Transverse colon (tissue), 4 donors: ENCODE data around the gene KAT6B.

ENCODE experiments used
- CTCF ChIP-seq, 5 experiments: fragments of 200-600 bp in 3 of 5; fragments of 450-650 bp in 2 of 5; sonication (generic) in 3 of 5; IDR thresholded peaks; 1 replicate in 2 of 5; 2 replicates in 3 of 5; pipeline ENCODE4 v1.5.1; 2016 to 2017; ENCODE audit warnings: antibody characterized with exemption in 5 of 5, inconsistent platforms in 3 of 5, mild to moderate bottlenecking in 2 of 5, moderate library complexity in 1 of 5
- EP300 ChIP-seq: sonication (generic); formaldehyde crosslinking; IDR thresholded peaks from one replicate; pipeline ENCODE4 v1.6.1; 2017; ENCODE audit warnings: antibody characterized with exemption, low read depth
- POLR2A ChIP-seq: fragments of 450-650 bp; IDR thresholded peaks from one replicate; pipeline ENCODE4 v1.6.1; 2016; ENCODE audit warnings: antibody characterized with exemption, mild to moderate bottlenecking, moderate library complexity
- POLR2AphosphoS5 ChIP-seq, 3 donors: sonication (generic); formaldehyde crosslinking; IDR thresholded peaks; one replicate each; pipeline ENCODE4 v1.6.1; 2016; ENCODE audit warnings: antibody characterized with exemption in 3 of 3

GRCh38 chr10:74928742-74929191 is 102.4 kb downstream of the KAT6B start:
- TF ChIP-seq POLR2A (no peak), CTCF (IDR thresholded peaks at IDR 0.05) (no peak), POLR2AphosphoS5 (IDR thresholded peaks at IDR 0.05) (peak in 1 of 3 donors; percentile 29), EP300 (no peak)
